Measurements from ENCODE around the gene SCARB1.
"Not testable (repeated sequence)": the region's sequence is repeated elsewhere in the genome, so short reads cannot be mapped to it uniquely, and the experiment has no call there.

The SCARB1 gene

DNA sequence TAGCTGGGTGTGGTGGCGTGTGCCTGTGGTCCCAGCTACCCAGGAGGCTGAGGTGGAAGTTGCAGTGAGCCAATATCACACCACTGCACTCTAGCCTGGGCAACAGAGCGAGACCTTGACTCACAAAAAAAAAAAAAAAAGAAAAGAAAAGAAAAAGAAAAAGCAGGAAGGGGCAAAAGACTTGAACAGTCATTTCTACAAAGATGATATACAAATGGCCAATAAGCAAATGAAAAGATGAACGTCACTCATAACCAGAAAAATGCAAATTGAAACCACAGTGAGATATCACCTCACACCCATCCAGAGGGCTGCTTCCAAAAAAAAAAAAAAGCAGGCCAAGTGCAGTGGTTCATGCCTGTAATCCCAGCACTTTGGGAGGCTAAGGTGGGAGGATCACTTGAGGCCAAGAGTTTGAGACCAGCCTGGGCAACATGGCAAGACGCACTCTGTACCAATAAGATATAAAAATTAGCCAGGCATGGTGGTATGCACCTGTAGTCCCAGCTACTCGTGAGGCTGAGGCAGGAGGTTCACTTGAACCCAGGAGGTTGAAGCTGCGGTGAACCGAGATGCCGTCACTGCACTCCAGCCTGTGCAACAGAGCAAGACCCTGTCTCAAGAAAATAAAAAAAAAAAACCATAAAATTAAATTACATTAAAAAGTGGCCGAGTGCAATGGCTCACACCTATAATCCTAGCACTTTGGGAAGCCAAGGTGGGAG is 30.3 kb upstream of the SCARB1 start:
- in situ Hi-C loops (cut with HindIII; ENCODE audit: low sequenced_read_pairs), result no loop called here

DNA sequence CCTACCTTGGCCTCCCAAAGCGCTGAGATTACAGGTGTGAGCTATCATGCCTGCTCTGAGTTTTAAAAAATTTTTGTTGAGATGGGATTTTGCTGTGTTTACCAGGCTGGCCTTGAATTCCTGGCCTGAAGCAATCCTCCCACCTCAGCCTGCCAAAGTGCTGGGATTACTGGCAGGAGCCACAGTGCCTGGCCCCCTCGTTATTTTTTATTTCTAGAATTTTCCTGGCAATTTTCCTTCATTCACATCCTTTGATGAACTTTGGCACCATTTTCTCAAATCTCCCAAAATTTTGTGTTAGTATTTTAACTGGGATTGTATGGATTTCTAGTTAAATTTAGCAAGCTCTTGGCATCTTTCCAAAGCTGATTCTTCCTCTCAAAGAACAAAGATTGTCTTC is 24.6 kb upstream of the SCARB1 start:
- H3K4me3 ChIP-seq (ENCODE audit: low read depth, low read length), result no peak overlapping the region
- TF ChIP-seq, protein P1, sequence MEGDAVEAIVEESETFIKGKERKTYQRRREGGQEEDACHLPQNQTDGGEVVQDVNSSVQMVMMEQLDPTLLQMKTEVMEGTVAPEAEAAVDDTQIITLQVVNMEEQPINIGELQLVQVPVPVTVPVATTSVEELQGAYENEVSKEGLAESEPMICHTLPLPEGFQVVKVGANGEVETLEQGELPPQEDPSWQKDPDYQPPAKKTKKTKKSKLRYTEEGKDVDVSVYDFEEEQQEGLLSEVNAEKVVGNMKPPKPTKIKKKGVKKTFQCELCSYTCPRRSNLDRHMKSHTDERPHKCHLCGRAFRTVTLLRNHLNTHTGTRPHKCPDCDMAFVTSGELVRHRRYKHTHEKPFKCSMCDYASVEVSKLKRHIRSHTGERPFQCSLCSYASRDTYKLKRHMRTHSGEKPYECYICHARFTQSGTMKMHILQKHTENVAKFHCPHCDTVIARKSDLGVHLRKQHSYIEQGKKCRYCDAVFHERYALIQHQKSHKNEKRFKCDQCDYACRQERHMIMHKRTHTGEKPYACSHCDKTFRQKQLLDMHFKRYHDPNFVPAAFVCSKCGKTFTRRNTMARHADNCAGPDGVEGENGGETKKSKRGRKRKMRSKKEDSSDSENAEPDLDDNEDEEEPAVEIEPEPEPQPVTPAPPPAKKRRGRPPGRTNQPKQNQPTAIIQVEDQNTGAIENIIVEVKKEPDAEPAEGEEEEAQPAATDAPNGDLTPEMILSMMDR (IDR thresholded peaks at IDR 0.05; ENCODE audit: low read depth, low read length), result no peak
- in situ Hi-C loops (cut with HindIII; ENCODE audit: low sequenced_read_pairs), result no loop called here
- DNase-seq (ENCODE audit: low read depth, low spot score), result no peak

More for the DNA sequence above, 30.3 kb upstream of the SCARB1 start:
- H3K4me3 ChIP-seq (ENCODE audit: low read depth, low read length), result no peak overlapping the region
- DNase-seq (ENCODE audit: low read depth, low spot score), result no peak
- TF ChIP-seq, protein P1 (IDR thresholded peaks at IDR 0.05; ENCODE audit: low read depth, low read length), result no peak

DNA sequence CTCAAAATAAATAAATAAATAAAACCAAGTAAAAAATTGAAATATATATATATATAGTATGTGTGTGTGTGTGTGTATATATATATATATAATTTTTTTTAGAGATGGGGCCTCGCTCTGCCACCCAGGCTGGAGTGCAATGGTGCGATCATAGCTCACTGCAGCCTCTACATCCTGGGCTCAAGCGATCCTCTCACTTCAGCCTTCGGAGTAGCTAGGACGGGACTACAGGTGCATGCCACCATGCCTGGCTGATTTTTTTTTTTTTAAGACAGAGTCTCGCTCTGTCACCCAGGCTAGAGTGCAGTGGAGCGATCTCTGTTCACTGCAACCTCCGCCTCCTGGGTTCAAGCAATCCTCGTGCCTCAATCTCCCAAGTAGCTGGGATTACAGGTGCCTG is 24.1 kb upstream of the SCARB1 start:
- in situ Hi-C loops (cut with HindIII; ENCODE audit: low sequenced_read_pairs); DNase-seq (ENCODE audit: low read depth, low spot score); H3K4me3 ChIP-seq (ENCODE audit: low read depth, low read length): not testable (repeated sequence)

DNA sequence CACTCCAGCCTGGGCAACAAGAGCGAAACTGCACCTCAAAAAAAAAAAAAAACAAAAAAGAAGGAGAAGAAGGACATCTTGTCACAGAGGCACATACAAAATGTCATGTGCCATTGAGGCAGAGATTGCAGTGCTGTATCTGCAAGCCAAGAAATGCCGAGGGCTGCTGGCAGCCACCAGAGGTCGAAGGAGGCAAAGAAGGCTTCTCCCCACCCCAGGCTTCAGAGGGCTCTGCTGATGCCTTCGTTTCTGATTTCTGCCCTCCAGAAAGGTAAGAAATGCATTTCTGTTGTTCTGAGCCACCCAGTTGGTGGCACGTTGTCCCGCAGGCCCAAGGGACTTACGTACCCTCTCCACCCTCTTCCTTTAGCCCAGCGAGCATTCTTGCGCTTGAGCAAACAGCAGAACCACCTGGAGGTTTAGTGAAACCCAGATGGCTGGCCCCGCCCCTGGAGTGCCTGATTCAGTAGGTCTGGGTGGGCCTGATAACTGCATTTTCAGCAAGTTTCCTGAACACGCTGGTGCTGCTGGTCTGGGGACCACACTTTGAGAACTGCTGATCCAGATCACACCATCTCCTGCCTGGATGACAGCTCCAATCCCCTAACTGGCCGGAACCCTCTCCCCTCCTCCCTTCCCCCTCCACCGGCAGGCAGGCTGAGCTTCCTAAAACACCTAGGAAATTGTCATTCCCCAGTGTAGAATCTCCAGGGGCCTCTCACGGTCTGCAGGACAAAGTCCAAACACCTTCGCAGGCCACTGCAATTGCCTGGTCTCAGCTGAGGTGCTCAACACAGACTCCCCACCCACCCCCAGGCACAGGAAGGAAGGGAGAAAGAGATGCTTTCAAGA is 21.1 kb upstream of the SCARB1 start:
- TF ChIP-seq, protein P1 (IDR thresholded peaks at IDR 0.05; ENCODE audit: low read depth, low read length), result no peak
- no peak for DNase-seq (ENCODE audit: low read depth, low spot score)
- no peak overlapping the region for H3K4me3 ChIP-seq (ENCODE audit: low read depth, low read length)
- in situ Hi-C loops (cut with HindIII; ENCODE audit: low sequenced_read_pairs), result no loop called here

DNA sequence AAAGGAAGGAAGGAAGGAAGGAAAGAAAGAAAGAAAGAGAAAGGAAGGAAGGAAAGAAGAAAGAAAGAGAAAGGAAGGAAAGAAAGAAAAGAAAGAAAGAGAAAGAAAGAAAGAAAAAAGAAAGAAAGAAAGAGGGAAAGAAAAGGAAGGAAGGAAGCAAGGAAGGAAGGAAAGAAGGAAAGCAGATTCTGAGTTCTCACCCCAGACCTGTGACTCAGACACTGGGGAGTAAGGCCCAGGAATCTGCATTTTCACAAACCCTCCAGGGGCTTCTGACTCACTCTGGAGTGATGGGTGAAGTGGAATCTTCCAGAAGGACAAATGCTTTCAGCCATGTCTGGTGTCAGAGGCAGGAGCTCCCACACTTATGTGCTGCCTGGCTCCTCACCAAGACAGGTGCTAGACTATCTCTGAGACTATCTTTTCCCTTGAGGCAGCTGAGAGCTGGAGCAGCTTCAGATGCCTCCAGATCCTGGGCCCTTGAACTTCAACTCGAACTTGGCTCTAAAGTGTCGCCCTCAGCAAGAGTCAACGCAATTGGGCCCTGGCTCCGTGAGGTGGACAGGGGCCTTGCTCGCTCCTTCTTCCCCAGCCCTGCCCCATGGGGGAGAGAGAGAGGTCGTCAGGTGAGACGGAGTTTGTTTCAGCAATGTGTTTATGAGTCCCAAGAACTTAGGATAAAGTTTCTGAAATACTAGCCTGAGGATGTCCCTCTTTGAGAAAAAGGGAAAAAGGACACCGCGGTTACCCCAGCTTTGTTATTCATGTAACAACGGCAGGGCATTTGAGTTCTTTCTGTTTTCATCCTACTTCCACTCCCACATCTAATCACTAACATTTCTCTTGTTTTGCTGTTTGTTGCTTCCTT is 19.8 kb upstream of the SCARB1 start:
- DNase-seq (ENCODE audit: low read depth, low spot score), result no peak
- H3K4me3 ChIP-seq (ENCODE audit: low read depth, low read length), result no peak overlapping the region
- in situ Hi-C loops (cut with HindIII; ENCODE audit: low sequenced_read_pairs), result no loop called here
- TF ChIP-seq, protein P1 (IDR thresholded peaks at IDR 0.05; ENCODE audit: low read depth, low read length), result no peak

DNA sequence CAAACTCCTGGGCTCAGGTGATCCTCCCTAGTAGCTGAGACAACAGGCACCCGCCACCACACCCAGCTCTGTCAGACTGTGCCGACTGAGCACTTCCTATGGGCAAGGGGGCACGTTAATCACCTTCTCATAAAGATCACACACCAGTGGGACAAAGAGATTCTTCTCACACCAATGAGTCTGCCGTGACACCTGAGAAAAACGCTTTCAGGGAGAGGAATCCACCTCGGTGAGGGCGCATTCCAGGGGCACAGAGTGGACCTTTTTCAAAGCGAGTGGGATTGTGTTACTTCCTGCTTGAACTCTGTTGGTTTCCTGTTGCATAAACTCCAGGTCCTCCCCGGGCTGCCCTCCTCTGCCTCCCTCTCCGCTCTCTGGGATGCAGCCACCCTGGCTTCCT is 17.5 kb upstream of the SCARB1 start:
- in situ Hi-C loops (cut with HindIII; ENCODE audit: low sequenced_read_pairs), result no loop called here
- TF ChIP-seq, protein P1 (IDR thresholded peaks at IDR 0.05; ENCODE audit: low read depth, low read length), result no peak
- no peak overlapping the region for H3K4me3 ChIP-seq (ENCODE audit: low read depth, low read length)
- no peak for DNase-seq (ENCODE audit: low read depth, low spot score)

DNA sequence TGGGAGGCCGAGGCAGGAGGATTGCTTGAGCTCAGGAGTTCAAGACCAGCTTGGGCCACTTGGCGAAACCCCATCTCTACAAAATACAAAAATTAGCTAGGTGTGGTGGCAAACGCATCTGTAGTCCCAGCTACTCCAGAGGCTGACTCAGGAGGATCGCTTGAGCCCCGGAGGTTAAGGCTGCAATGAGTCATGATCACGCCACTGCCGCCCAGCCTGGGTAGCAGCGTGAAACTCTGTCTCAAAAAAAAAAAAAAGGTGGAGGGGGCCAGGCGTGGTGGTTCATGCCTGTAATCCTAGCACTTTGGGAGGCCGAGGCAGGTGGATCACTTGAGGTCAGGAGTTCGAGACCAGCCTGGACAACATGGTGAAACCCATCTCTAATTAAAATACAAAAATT is 16.7 kb upstream of the SCARB1 start:
- H3K4me3 ChIP-seq (ENCODE audit: low read depth, low read length); DNase-seq (ENCODE audit: low read depth, low spot score); in situ Hi-C loops (cut with HindIII; ENCODE audit: low sequenced_read_pairs): not testable (repeated sequence)

Data from astrocyte of the spinal cord (primary cell).